Activated CD4-positive, alpha-beta T cell treated with anti-CD3 and anti-CD28 coated beads, Interleukin-10, Interleukin-2, amounts not matched to agents 100 ng/mL and 50 ng/mL, durations not matched to agents 16 hours and 8 hours (primary cell): ENCODE data around the gene NDUFAF5.
"Not testable (repeated sequence)": the region's sequence is repeated elsewhere in the genome, so short reads cannot be mapped to it uniquely, and the experiment has no call there.

ENCODE experiments used
- DNase-seq: peaks from one replicate; pipeline ENCODE4 v3.0.0-alpha.2; 2020

Gene NDUFAF5

GRCh38 chr20:13784893-13785715 lies at the start of gene NDUFAF5, which contains the start of gene ESF1:
Gene NDUFAF5, plus strand, starts transcription at chr20:13785028. Its CDS starts 41 bp downstream, at chr20:13785069.
Gene ESF1, minus strand, starts transcription at chr20:13784919. Its CDS starts 1,779 bp downstream, at chr20:13783140.
- peak; percentile 97 for DNase-seq

- DNase-seq, result no peak
Observed at GRCh38 chr20:13735826-13736225, 49.0 kb upstream of the NDUFAF5 start.

GRCh38 chr20:13736436-13737191 lies 48.2 kb upstream of the NDUFAF5 start:
- DNase-seq, result no peak

GRCh38 chr20:13738187-13738586 lies 46.6 kb upstream of the NDUFAF5 start:
- not testable (repeated sequence) for DNase-seq

- DNase-seq, result no peak
Observed at GRCh38 chr20:13739731-13740649, 44.8 kb upstream of the NDUFAF5 start.

GRCh38 chr20:13741879-13742278 lies 42.9 kb upstream of the NDUFAF5 start:
- DNase-seq, result no peak

- DNase-seq, result no peak
Observed at GRCh38 chr20:13744352-13744751, 40.5 kb upstream of the NDUFAF5 start.

GRCh38 chr20:13745784-13746183 lies 39.0 kb upstream of the NDUFAF5 start:
- no peak for DNase-seq

- no peak for DNase-seq
Observed at GRCh38 chr20:13749811-13750210, 35.0 kb upstream of the NDUFAF5 start.

- no peak for DNase-seq
Observed at GRCh38 chr20:13753436-13754036, 31.3 kb upstream of the NDUFAF5 start.

- no peak for DNase-seq
Observed at GRCh38 chr20:13755809-13756208, 29.0 kb upstream of the NDUFAF5 start.

- DNase-seq, result no peak
Observed at GRCh38 chr20:13756551-13756950, 28.3 kb upstream of the NDUFAF5 start.

GRCh38 chr20:13758884-13759283 lies 25.9 kb upstream of the NDUFAF5 start:
- DNase-seq, result no peak

- not testable (repeated sequence) for DNase-seq
Observed at GRCh38 chr20:13760451-13760946, 24.3 kb upstream of the NDUFAF5 start.

GRCh38 chr20:13765299-13765698 lies 19.5 kb upstream of the NDUFAF5 start:
- no peak for DNase-seq

GRCh38 chr20:13765868-13766416 lies 18.9 kb upstream of the NDUFAF5 start:
- no peak for DNase-seq

- DNase-seq, result no peak
Observed at GRCh38 chr20:13770141-13770540, 14.7 kb upstream of the NDUFAF5 start.

GRCh38 chr20:13771853-13772453 lies 12.9 kb upstream of the NDUFAF5 start:
- peak; percentile 25 for DNase-seq

- no peak for DNase-seq
Observed at GRCh38 chr20:13772529-13772928, 12.3 kb upstream of the NDUFAF5 start.

GRCh38 chr20:13775867-13776266 lies 9.0 kb upstream of the NDUFAF5 start:
- peak; percentile 5 for DNase-seq

GRCh38 chr20:13777171-13777601 lies 7.6 kb upstream of the NDUFAF5 start:
- DNase-seq, result peak; percentile 16
